Fibroblast of pulmonary artery (primary cell): ENCODE results near the gene TP73.

ENCODE experiments used
- DNase-seq: peaks from one replicate; pipeline ENCODE4 v3.0.0-alpha.2; 2010; ENCODE audit warnings: low read depth
- H3K4me3 ChIP-seq: replicated peaks from 2 replicates; pipeline ENCODE4 v1.5.1; 2011; ENCODE audit warnings: low read depth, mild to moderate bottlenecking, control low read depth, low read length, moderate library complexity
- CTCF ChIP-seq: IDR thresholded peaks from 2 replicates; pipeline ENCODE4 v1.5.1; 2011; ENCODE audit warnings: mild to moderate bottlenecking, control low read depth, low read length, inconsistent platforms; ENCODE audit errors: missing control alignments

The TP73 gene

GRCh38 chr1:3670823-3671265, 18.5 kb downstream of the TP73 start:
- no peak overlapping the region for H3K4me3 ChIP-seq
- no peak for TF ChIP-seq CTCF
- DNase-seq = no peak

GRCh38 chr1:3671371-3672180, 19.3 kb downstream of the TP73 start:
- TF ChIP-seq CTCF = no peak
- H3K4me3 ChIP-seq = no peak overlapping the region
- no peak for DNase-seq

GRCh38 chr1:3672231-3672970, 20.1 kb downstream of the TP73 start:
- no peak overlapping the region for H3K4me3 ChIP-seq
- no peak for TF ChIP-seq CTCF
- DNase-seq = no peak

GRCh38 chr1:3672971-3673361, 20.6 kb downstream of the TP73 start:
- H3K4me3 ChIP-seq = no peak overlapping the region
- DNase-seq = no peak
- TF ChIP-seq CTCF = no peak

- TF ChIP-seq CTCF = no peak
- H3K4me3 ChIP-seq = no peak overlapping the region
- DNase-seq = no peak
Observed at GRCh38 chr1:3673381-3674099, 21.2 kb downstream of the TP73 start.

GRCh38 chr1:3674100-3675094, 22.1 kb downstream of the TP73 start:
- no peak for DNase-seq
- TF ChIP-seq CTCF = no peak
- H3K4me3 ChIP-seq = no peak overlapping the region
